OCI-LY1 (cell line): ENCODE results near the gene SLC44A2.
"Not testable (repeated sequence)": the region's sequence is repeated elsewhere in the genome, so short reads cannot be mapped to it uniquely, and the experiment has no call there.

ENCODE experiments used
- H2AFZ ChIP-seq: fragments of 200-600 bp; sonication (generic), shearing (Covaris generic); 2 replicates; pipeline ENCODE4 v1.6.0; 2014; ENCODE audit warnings: antibody characterized with exemption, mild to moderate bottlenecking, low read length
- H3F3A ChIP-seq: fragments of 200-600 bp; sonication (generic), shearing (Covaris generic); 2 replicates; pipeline ENCODE4 v1.6.0; 2014; ENCODE audit warnings: mild to moderate bottlenecking, antibody characterized with exemption, low read length, moderate library complexity; ENCODE audit not compliant: insufficient read depth
- H3K27ac ChIP-seq: fragments of 200-600 bp; sonication (generic); 2 replicates; pipeline ENCODE4 v1.5.1; 2014; ENCODE audit warnings: low read length, mixed run types, mild to moderate bottlenecking, low read depth; ENCODE audit not compliant: poor library complexity, severe bottlenecking
- H3K27me3 ChIP-seq: fragments of 200-600 bp; sonication (generic); 2 replicates; pipeline ENCODE4 v1.6.0; 2014; ENCODE audit warnings: antibody characterized with exemption, mild to moderate bottlenecking, low read length, moderate library complexity; ENCODE audit not compliant: insufficient read depth
- H3K36me3 ChIP-seq: fragments of 200-600 bp; sonication (generic); 2 replicates; pipeline ENCODE4 v1.6.1; 2014; ENCODE audit warnings: mild to moderate bottlenecking, antibody characterized with exemption, low read length, moderate library complexity, mixed read lengths; ENCODE audit not compliant: insufficient read depth
- H3K4me1 ChIP-seq: fragments of 200-600 bp; sonication (generic); 2 replicates; pipeline ENCODE4 v1.5.1; 2014; ENCODE audit warnings: mild to moderate bottlenecking, low read length, moderate library complexity; ENCODE audit not compliant: insufficient read depth, severe bottlenecking
- H3K4me2 ChIP-seq: fragments of 200-600 bp; sonication (generic), shearing (Covaris generic); 2 replicates; pipeline ENCODE4 v1.6.1; 2014; ENCODE audit warnings: low read length
- H3K4me3 ChIP-seq: fragments of 200-600 bp; sonication (generic); 2 replicates; pipeline ENCODE4 v1.5.1; 2014; ENCODE audit warnings: low read length, low read depth, mild to moderate bottlenecking, mixed read lengths; ENCODE audit not compliant: poor library complexity, severe bottlenecking
- H3K79me2 ChIP-seq: fragments of 200-600 bp; shearing (Covaris generic); 2 replicates; pipeline ENCODE4 v1.6.1; 2016; ENCODE audit warnings: mixed run types, low read length, mixed read lengths; ENCODE audit not compliant: insufficient read depth
- H3K9ac ChIP-seq: fragments of 200-600 bp; sonication (generic), shearing (Covaris generic); 2 replicates; pipeline ENCODE4 v1.6.1; 2014; ENCODE audit warnings: mild to moderate bottlenecking, low read length, mixed read lengths
- H3K9me2 ChIP-seq: fragments of 200-600 bp; sonication (generic), shearing (Covaris generic); 2 replicates; pipeline ENCODE4 v1.6.1; 2014; ENCODE audit warnings: low read depth, mild to moderate bottlenecking, low read length, mixed read lengths
- H3K9me3 ChIP-seq: fragments of 200-600 bp; shearing (Covaris generic); 2 replicates; pipeline ENCODE4 v1.6.1; 2014; ENCODE audit warnings: low read length, mixed read lengths
- H4K20me1 ChIP-seq: fragments of 200-600 bp; sonication (generic), shearing (Covaris generic); 2 replicates; pipeline ENCODE4 v1.6.0; 2016; ENCODE audit warnings: mild to moderate bottlenecking, low read length; ENCODE audit not compliant: insufficient read depth
- CTCF ChIP-seq: fragments of 200-600 bp; sonication (generic), shearing (Covaris generic); IDR thresholded peaks from 2 replicates; pipeline ENCODE4 v1.5.1; 2017; ENCODE audit warnings: mild to moderate bottlenecking, antibody characterized with exemption, low read length, moderate library complexity, mixed read lengths
- EZH2 ChIP-seq: fragments of 200-600 bp; sonication (generic), shearing (Covaris generic); IDR thresholded peaks from 2 replicates; pipeline ENCODE4 v1.8.0; 2017; ENCODE audit warnings: borderline replicate concordance, mixed run types, mild to moderate bottlenecking, antibody characterized with exemption, low read length, moderate library complexity, mixed read lengths

Gene SLC44A2

DNA sequence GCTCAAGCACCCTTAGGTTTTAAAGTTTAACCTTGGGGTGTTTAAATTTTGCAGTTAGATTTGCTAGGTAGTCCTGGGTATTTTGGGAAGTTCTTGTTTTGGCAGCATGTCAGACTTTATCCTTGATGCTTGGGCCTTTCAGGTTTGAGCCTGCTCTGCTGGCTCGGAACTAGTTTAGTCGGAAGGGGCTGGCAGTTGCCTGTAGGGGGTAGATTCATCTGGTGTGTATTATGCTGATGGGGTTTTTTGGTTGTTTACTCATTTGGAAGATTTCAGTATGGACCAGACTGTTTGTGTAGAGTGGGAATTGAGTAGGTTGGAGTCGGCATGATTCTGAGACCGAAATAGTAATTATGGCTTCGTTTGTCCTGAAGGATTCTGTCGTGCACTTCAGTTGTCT is 43.9 kb downstream of the SLC44A2 start:
- Histone ChIP-seq H3K4me3 (no peak overlapping the region), H3K9me2 (no peaks in the 10 kb centered on the region), H3K9ac (no peak overlapping the region), H3K27me3 (no peaks in the 10 kb centered on the region), H3F3A (no peaks in the 10 kb centered on the region), H2AFZ (no peak overlapping the region), H3K27ac (peak overlapping the region; percentile 38), H3K79me2 (peaks cover 73% of the 10 kb centered on the region), H3K9me3 (no peaks in the 10 kb centered on the region), H4K20me1 (0 out of 2 replicates have a peak, but pooled peaks cover 3% of the 10 kb centered on the region), H3K4me1 (peaks cover 8% of the 10 kb centered on the region), H3K36me3 (peaks cover 78% of the 10 kb centered on the region), H3K4me2 (no peak overlapping the region)
- TF ChIP-seq EZH2 (no peak), CTCF (no peak)

DNA sequence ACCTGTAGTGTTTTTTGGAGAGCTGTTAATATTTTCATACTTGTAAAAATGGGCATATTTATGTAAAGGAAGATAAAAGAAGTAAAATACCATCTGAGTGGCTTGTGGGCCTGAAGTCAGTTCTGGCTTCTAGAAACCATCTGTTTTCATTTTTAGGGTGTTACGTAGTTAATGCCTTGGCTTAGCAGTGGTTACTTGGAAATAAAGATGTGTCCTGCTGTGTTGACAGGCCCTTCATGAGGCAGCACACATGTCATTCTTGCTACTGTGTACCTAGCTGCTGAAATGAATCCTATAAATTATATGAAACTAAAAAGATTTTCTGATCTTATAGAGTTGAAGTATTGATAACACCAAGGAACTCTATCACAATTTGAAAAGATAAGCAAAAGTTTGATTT is 44.8 kb downstream of the SLC44A2 start:
- no peaks in the 10 kb centered on the region for H3F3A ChIP-seq
- H3K9ac ChIP-seq: no peak overlapping the region
- no peak for TF ChIP-seq CTCF
- no peak for TF ChIP-seq EZH2
- no peak overlapping the region for H3K4me3 ChIP-seq
- 0 out of 2 replicates have a peak, but pooled peaks cover 3% of the 10 kb centered on the region for H4K20me1 ChIP-seq
- no peaks in the 10 kb centered on the region for H3K27me3 ChIP-seq
- H3K4me2 ChIP-seq: no peak overlapping the region
- H3K79me2 ChIP-seq: peaks cover 69% of the 10 kb centered on the region
- H3K4me1 ChIP-seq: peaks cover 8% of the 10 kb centered on the region
- H3K36me3 ChIP-seq: peaks cover 87% of the 10 kb centered on the region
- H2AFZ ChIP-seq: no peak overlapping the region
- H3K27ac ChIP-seq: no peak overlapping the region
- no peaks in the 10 kb centered on the region for H3K9me2 ChIP-seq
- H3K9me3 ChIP-seq: no peaks in the 10 kb centered on the region

DNA sequence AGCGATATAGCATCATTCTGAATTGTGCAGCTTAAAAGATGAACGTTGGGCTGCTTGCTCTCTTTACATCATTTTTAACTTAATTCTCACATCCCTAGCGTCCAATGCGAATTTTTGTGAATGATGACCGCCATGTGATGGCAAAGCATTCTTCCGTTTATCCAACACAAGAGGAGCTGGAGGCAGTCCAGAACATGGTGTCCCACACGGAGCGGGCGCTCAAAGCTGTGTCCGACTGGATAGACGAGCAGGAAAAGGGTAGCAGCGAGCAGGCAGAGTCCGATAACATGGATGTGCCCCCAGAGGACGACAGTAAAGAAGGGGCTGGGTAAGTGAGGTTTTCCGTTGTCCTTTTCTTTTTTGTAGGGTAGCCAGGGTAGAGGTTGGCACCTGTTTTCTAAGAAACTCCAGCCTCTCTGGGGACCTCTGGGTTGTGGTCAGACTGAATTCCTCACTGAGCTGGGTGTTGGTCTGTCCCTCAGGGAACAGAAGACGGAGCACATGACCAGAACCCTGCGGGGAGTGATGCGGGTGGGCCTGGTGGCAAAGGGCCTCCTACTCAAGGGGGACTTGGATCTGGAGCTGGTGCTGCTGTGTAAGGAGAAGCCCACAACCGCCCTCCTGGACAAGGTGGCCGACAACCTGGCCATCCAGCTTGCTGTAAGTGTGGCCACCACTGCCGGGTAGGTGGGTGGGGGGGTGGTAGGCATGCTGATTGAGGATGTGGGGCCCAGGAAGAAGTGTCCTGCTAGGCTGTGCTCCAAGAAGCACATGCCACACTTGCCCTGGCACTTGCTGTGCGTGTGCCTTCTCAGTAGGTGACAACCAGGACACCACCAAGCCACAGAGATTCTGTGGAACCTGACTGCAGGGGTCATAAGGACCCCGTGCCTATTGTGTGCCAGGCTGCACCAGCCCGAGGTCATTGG is 45.8 kb downstream of the SLC44A2 start:
- no peaks in the 10 kb centered on the region for H3F3A ChIP-seq

GRCh38 chr19:10671922-10672321 is 46.6 kb downstream of the SLC44A2 start:
- H3K4me3 ChIP-seq, H3F3A ChIP-seq, H4K20me1 ChIP-seq, H2AFZ ChIP-seq, H3K27me3 ChIP-seq, H3K9ac ChIP-seq, H3K9me2 ChIP-seq, H3K27ac ChIP-seq, H3K4me1 ChIP-seq, H3K9me3 ChIP-seq, H3K4me2 ChIP-seq: not testable (repeated sequence)
- Histone ChIP-seq H3K79me2 (peaks cover 52% of the 10 kb centered on the region), H3K36me3 (peaks cover 87% of the 10 kb centered on the region)

More for the DNA sequence above, 45.8 kb downstream of the SLC44A2 start:
- Histone ChIP-seq H3K9me2 (no peaks in the 10 kb centered on the region), H3K4me2 (no peak overlapping the region), H3K9me3 (no peaks in the 10 kb centered on the region), H3K4me3 (no peak overlapping the region), H3K4me1 (peaks cover 8% of the 10 kb centered on the region), H3K27me3 (no peaks in the 10 kb centered on the region), H3K27ac (no peak overlapping the region), H3K36me3 (peaks cover 91% of the 10 kb centered on the region), H3K79me2 (peaks cover 60% of the 10 kb centered on the region), H3K9ac (no peak overlapping the region), H2AFZ (no peak overlapping the region), H4K20me1 (0 out of 2 replicates have a peak, but pooled peaks cover 3% of the 10 kb centered on the region)
- TF ChIP-seq CTCF: no peak
- TF ChIP-seq EZH2: no peak

DNA sequence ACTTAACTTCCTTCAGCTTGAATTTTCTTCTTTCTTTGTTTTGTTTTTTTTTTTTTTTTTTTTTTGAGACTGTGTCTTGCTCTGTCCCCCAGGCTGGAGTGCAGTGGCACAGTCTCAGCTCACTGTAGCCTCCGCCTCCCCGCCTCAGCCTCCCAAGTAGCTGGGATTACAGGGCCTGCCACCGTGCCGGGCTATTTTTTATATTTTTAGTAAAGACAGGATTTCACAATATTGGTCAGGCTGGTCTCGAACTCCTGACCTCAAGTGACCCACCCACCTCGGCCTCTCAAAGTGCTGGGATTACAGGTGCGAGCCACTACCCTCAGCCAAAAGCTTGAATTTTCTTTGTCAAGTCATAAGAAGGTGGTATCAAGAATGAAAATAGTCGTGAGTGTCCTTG is 49.9 kb downstream of the SLC44A2 start:
- H4K20me1 ChIP-seq: not testable (repeated sequence)

More for the DNA sequence above, 49.9 kb downstream of the SLC44A2 start:
- H3K4me3 ChIP-seq, H3K27me3 ChIP-seq, H3K9me3 ChIP-seq, H3F3A ChIP-seq, H3K4me1 ChIP-seq, H3K9ac ChIP-seq, H3K9me2 ChIP-seq, H3K4me2 ChIP-seq, H2AFZ ChIP-seq, H3K27ac ChIP-seq: not testable (repeated sequence)
- Histone ChIP-seq H3K36me3 (peaks cover 95% of the 10 kb centered on the region), H3K79me2 (peaks cover 19% of the 10 kb centered on the region)
